HepG2 (cell line): ENCODE data around the gene CCDC88A. TPM values are rescaled to one million over a fixed set of nuclear protein-coding genes. Genes with fewer than 3 reads are reported as not detected.

Source experiments
- GLI4 ChIP-seq: sonication (generic); formaldehyde crosslinking; IDR thresholded peaks from 2 replicates; pipeline ENCODE4 v1.5.1; 2020; ENCODE audit warnings: missing genetic modification reagents, mild to moderate bottlenecking, moderate library complexity, borderline replicate concordance
- NFRKB ChIP-seq: fragments of 450-650 bp; IDR thresholded peaks from 2 replicates; pipeline ENCODE4 v1.6.1; 2017
- SP2 ChIP-seq: sonication (generic); formaldehyde crosslinking; IDR thresholded peaks from 2 replicates; pipeline ENCODE4 v1.5.1; 2020; ENCODE audit warnings: mild to moderate bottlenecking, missing genetic modification reagents
- TEAD2 ChIP-seq: sonication (generic); formaldehyde crosslinking; IDR thresholded peaks from 2 replicates; pipeline ENCODE4 v1.9.0; 2021; ENCODE audit warnings: missing genetic modification reagents
- ZNF557 ChIP-seq: sonication (generic); formaldehyde crosslinking; IDR thresholded peaks from 2 replicates; pipeline ENCODE4 v1.4.0; 2020; ENCODE audit warnings: missing genetic modification reagents
- ZNF660 ChIP-seq: sonication (generic); formaldehyde crosslinking; IDR thresholded peaks from 2 replicates; pipeline ENCODE4 v1.5.1; 2020; ENCODE audit warnings: mild to moderate bottlenecking, low read depth, missing genetic modification reagents, borderline replicate concordance
- polyA plus RNA-seq, 8 experiments: library from polyadenylated mRNA; depleted of rRNA in 3 of 8; stranded (reverse) in 7 of 8; unstranded in 1 of 8; fragments of >200 nt; fragmentation: Illumina TruSeq in 4 of 8; extraction: Trizol in 4 of 8; gene quantifications; 2 replicates each; pipeline versions ENCODE4 v1.2.1 to v1.2.3, GENCODE V29; 2011 to 2016; ENCODE audit warnings: low read depth in 4 of 8, missing spikeins in 1 of 8, mixed read lengths in 1 of 8; ENCODE audit not compliant: insufficient read depth in 1 of 8
- total RNA-seq, 5 experiments: library from RNA; depleted of rRNA; stranded (reverse); fragments of >200 nt; fragmentation: Illumina TruSeq; extraction: Trizol; gene quantifications; 2 replicates each; pipeline ENCODE4 v1.2.3, GENCODE V29; 2016; ENCODE audit warnings: low read depth in 1 of 5
- TF ChIP-seq, protein P1 (sequence below): IDR thresholded peaks from 2 replicates; pipeline ENCODE4 v1.6.1; 2016; ENCODE audit warnings: missing biosample characterization, missing genetic modification reagents, low read depth
- TF ChIP-seq, protein P2 (sequence below): sonication (generic); formaldehyde crosslinking; IDR thresholded peaks from 2 replicates; pipeline ENCODE4 v1.5.0; 2020; ENCODE audit warnings: mild to moderate bottlenecking, low read depth, missing genetic modification reagents, borderline replicate concordance
- TF ChIP-seq, protein P3 (sequence below): conservative IDR thresholded peaks from 2 replicates; pipeline ENCODE4 v1.6.1; 2018; ENCODE audit warnings: missing genetic modification reagents
- TF ChIP-seq, protein P4 (sequence below): IDR thresholded peaks from 2 replicates; pipeline ENCODE4 v1.6.1; 2018; ENCODE audit warnings: missing genetic modification reagents
- TF ChIP-seq, protein P5 (sequence below), 2 experiments: sonication (generic) in 1 of 2; formaldehyde crosslinking in 1 of 2; IDR thresholded peaks; 2 replicates each; pipeline versions ENCODE4 v1.6.1 to v1.9.0; 2014 to 2022; ENCODE audit warnings: antibody characterized with exemption in 1 of 2, borderline replicate concordance in 1 of 2, inconsistent platforms in 1 of 2, low read depth in 1 of 2, missing genetic modification reagents in 1 of 2

The CCDC88A gene
- total and polyA plus RNA-seq, 2 of the 13 experiments (the other 11 are each of a cell fraction or from before 2014, with no cell fraction given), result 43.2 to 84.1 TPM

DNA sequence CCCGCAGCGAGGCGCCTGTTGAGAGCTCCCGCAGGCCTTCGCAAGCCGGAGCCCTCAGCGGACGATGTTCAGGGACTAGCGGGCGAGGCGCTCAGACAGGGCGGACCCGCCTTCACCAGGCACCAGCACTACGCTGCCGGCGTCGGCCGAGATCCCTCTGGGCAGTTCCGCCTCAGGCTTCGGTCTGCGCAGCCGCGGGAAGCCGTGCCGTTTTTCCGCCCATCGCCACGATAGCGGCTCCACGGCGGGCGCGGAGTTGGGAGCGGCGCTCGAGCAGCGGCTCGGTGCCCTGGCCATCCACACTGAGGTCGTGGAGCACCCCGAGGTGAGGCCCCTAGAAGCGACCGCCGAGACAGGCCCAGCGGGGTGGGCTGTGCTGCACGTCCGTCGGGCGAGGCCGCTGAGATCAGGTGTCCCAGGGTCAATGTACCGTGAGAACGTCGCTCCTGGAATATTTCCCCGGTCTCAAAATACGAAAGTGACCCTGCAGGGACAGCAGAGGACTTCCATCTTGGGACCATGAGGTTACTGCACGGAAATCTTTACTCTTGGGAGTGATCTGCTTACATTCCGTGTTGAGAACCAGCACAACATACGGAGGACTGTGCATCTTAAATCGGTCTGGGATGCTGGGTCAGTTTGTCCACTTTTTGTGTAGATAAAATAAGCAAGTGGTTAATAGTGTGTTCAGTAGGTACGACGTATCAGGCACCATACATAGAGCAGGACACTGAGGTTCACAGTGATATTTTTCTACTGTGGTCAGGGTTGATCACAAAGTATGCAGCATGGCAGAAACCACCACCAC is 137.3 kb downstream of the CCDC88A start (continued):
- TF ChIP-seq SP2 (CRISPR knock-in tag) (0 out of 2 replicates have a peak, but pooled peaks have one; percentile 55), ZNF660 (CRISPR knock-in tag) (no peak), ZNF557 (CRISPR knock-in tag) (no peak), TEAD2 (CRISPR knock-in tag) (no peak), GLI4 (CRISPR knock-in tag) (peak; percentile 62; the same call in 1 of the 2 replicates), NFRKB (no peak)
- TF ChIP-seq, protein P1, sequence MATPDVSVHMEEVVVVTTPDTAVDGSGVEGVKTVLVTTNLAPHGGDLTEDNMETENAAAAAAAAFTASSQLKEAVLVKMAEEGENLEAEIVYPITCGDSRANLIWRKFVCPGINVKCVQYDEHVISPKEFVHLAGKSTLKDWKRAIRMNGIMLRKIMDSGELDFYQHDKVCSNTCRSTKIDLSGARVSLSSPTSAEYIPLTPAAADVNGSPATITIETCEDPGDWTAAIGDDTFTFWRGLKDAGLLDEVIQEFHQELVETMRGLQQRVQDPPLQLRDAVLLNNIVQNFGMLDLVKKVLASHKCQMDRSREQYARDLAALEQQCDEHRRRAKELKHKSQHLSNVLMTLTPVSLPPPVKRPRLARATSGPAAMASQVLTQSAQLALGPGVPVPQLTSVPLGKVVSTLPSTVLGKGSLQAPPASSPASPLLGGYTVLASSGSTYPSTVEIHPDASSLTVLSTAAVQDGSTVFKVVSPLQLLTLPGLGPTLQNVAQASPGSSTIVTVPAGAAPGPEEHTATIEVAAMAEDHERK (CRISPR knock-in tag), result peak; percentile 17; the same call in 1 of the 2 replicates
- TF ChIP-seq, protein P2, sequence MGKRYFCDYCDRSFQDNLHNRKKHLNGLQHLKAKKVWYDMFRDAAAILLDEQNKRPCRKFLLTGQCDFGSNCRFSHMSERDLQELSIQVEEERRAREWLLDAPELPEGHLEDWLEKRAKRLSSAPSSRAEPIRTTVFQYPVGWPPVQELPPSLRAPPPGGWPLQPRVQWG (CRISPR knock-in tag), result no peak
- TF ChIP-seq, protein P3, sequence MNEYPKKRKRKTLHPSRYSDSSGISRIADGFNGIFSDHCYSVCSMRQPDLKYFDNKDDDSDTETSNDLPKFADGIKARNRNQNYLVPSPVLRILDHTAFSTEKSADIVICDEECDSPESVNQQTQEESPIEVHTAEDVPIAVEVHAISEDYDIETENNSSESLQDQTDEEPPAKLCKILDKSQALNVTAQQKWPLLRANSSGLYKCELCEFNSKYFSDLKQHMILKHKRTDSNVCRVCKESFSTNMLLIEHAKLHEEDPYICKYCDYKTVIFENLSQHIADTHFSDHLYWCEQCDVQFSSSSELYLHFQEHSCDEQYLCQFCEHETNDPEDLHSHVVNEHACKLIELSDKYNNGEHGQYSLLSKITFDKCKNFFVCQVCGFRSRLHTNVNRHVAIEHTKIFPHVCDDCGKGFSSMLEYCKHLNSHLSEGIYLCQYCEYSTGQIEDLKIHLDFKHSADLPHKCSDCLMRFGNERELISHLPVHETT (CRISPR knock-in tag), result peak; percentile 86
- TF ChIP-seq, protein P4, sequence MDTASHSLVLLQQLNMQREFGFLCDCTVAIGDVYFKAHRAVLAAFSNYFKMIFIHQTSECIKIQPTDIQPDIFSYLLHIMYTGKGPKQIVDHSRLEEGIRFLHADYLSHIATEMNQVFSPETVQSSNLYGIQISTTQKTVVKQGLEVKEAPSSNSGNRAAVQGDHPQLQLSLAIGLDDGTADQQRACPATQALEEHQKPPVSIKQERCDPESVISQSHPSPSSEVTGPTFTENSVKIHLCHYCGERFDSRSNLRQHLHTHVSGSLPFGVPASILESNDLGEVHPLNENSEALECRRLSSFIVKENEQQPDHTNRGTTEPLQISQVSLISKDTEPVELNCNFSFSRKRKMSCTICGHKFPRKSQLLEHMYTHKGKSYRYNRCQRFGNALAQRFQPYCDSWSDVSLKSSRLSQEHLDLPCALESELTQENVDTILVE (CRISPR knock-in tag), result peak; percentile 94
- TF ChIP-seq, protein P5, sequence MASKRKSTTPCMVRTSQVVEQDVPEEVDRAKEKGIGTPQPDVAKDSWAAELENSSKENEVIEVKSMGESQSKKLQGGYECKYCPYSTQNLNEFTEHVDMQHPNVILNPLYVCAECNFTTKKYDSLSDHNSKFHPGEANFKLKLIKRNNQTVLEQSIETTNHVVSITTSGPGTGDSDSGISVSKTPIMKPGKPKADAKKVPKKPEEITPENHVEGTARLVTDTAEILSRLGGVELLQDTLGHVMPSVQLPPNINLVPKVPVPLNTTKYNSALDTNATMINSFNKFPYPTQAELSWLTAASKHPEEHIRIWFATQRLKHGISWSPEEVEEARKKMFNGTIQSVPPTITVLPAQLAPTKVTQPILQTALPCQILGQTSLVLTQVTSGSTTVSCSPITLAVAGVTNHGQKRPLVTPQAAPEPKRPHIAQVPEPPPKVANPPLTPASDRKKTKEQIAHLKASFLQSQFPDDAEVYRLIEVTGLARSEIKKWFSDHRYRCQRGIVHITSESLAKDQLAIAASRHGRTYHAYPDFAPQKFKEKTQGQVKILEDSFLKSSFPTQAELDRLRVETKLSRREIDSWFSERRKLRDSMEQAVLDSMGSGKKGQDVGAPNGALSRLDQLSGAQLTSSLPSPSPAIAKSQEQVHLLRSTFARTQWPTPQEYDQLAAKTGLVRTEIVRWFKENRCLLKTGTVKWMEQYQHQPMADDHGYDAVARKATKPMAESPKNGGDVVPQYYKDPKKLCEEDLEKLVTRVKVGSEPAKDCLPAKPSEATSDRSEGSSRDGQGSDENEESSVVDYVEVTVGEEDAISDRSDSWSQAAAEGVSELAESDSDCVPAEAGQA (IDR thresholded peaks at IDR 0.05; ENCODE audit: low read depth), result peak; percentile 15; the same call in 1 of the 2 replicates
- TF ChIP-seq, protein P5 (CRISPR knock-in tag; IDR thresholded peaks at IDR 0.05; ENCODE audit: borderline replicate concordance), result peak; percentile 51
